Measurements from ENCODE around the gene SLC26A5.

Gene SLC26A5

DNA sequence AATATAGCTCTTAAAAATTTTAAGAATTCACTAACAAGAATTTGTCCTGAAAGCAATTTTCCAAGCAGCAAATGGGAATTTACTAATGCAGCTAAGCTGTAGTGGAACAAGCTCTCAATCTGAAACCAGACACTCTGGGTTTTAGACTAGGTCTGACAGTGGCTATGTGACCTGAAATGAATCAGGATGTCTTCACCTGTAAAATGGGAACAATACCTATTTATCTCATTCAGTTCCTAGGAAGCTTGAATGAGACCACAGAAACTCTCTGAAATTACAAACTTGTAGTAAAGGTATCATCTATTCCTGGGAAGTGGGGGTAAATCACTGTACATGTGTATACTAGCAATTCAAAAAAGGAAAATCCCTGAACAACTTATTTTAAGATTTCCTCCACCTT is 102.7 kb downstream of the SLC26A5 start:
- H3K27me3 ChIP-seq (ENCODE audit: insufficient read depth, low read length, poor library complexity): no peaks in the 10 kb centered on the region
- H3K79me2 ChIP-seq (ENCODE audit: insufficient read depth, low read length): peaks cover 85% of the 10 kb centered on the region
- H3K36me3 ChIP-seq (ENCODE audit: insufficient read depth, low read length): peaks cover 37% of the 10 kb centered on the region
- peaks cover 7% of the 10 kb centered on the region; the same call in 1 of the 2 replicates for H4K20me1 ChIP-seq (ENCODE audit: insufficient read depth, low read length)
- peak overlapping the region; percentile 89 for H3K4me2 ChIP-seq (ENCODE audit: insufficient read depth, low read length)
- DNase-seq: no peak
- H3K27ac ChIP-seq (ENCODE audit: low read length): peak overlapping the region; percentile 83
- H2AFZ ChIP-seq (ENCODE audit: low read depth, low read length): peak overlapping the region; percentile 94; the same call in 1 of the 2 replicates
- no peak for ATAC-seq (ENCODE audit: insufficient read depth, low read depth)
- peak overlapping the region; percentile 45 to 86 for H3K4me3 ChIP-seq (ENCODE audit: low read depth in 1 of 2, low read length in 2 of 2)
- H3K9me3 ChIP-seq (ENCODE audit: insufficient read depth, low read length, severe bottlenecking): no peaks in the 10 kb centered on the region
- peaks cover 50% of the 10 kb centered on the region for H3K4me1 ChIP-seq (ENCODE audit: insufficient read depth, low read length)
- peak overlapping the region; percentile 73 for H3K9ac ChIP-seq (ENCODE audit: low read depth, low read length)
- TF ChIP-seq, protein P1, sequence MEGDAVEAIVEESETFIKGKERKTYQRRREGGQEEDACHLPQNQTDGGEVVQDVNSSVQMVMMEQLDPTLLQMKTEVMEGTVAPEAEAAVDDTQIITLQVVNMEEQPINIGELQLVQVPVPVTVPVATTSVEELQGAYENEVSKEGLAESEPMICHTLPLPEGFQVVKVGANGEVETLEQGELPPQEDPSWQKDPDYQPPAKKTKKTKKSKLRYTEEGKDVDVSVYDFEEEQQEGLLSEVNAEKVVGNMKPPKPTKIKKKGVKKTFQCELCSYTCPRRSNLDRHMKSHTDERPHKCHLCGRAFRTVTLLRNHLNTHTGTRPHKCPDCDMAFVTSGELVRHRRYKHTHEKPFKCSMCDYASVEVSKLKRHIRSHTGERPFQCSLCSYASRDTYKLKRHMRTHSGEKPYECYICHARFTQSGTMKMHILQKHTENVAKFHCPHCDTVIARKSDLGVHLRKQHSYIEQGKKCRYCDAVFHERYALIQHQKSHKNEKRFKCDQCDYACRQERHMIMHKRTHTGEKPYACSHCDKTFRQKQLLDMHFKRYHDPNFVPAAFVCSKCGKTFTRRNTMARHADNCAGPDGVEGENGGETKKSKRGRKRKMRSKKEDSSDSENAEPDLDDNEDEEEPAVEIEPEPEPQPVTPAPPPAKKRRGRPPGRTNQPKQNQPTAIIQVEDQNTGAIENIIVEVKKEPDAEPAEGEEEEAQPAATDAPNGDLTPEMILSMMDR (IDR thresholded peaks at IDR 0.05; ENCODE audit: borderline replicate concordance, extremely low read depth, low read length, poor library complexity, severe bottlenecking): no peak
- TF ChIP-seq EZH2 (IDR thresholded peaks at IDR 0.05; ENCODE audit: borderline replicate concordance, low read depth, low read length, severe bottlenecking): no peak

DNA sequence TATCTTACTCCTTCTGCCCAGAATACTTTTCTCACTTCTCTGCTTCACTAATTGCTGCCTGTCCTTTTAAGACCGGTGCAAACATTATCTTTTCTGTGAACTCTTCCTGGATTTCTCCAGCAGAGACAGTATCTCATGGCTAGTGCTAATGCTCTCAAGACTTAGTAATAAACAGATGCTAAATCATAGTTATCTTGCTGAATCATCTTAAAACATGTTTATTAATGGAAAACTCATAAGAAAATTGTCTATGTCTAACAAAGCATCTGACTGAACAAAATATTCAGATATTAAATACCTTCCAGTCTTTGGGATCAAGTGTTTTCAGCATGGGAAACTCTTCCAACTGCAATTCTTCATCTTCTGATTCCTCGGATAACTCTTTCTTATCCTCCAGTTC is 104.5 kb downstream of the SLC26A5 start:
- TF ChIP-seq EZH2 (IDR thresholded peaks at IDR 0.05; ENCODE audit: borderline replicate concordance, low read depth, low read length, severe bottlenecking): no peak
- TF ChIP-seq, protein P1 (IDR thresholded peaks at IDR 0.05; ENCODE audit: borderline replicate concordance, extremely low read depth, low read length, poor library complexity, severe bottlenecking): no peak
- Histone ChIP-seq H2AFZ (ENCODE audit: low read depth, low read length) (no peak overlapping the region), H4K20me1 (ENCODE audit: insufficient read depth, low read length) (peaks cover 10% of the 10 kb centered on the region; the same call in 1 of the 2 replicates), H3K9ac (ENCODE audit: low read depth, low read length) (no peak overlapping the region), H3K4me3 (ENCODE audit: low read depth in 1 of 2, low read length in 2 of 2) (peak overlapping the region in 1 of 2 experiments; percentile 22; a peak in 1 of 4 replicates), H3K36me3 (ENCODE audit: insufficient read depth, low read length) (peaks cover 54% of the 10 kb centered on the region), H3K4me2 (ENCODE audit: insufficient read depth, low read length) (peak overlapping the region; percentile 39; the same call in 1 of the 2 replicates), H3K27me3 (ENCODE audit: insufficient read depth, low read length, poor library complexity) (no peaks in the 10 kb centered on the region), H3K9me3 (ENCODE audit: insufficient read depth, low read length, severe bottlenecking) (no peaks in the 10 kb centered on the region), H3K79me2 (ENCODE audit: insufficient read depth, low read length) (peaks cover 83% of the 10 kb centered on the region), H3K4me1 (ENCODE audit: insufficient read depth, low read length) (peaks cover 40% of the 10 kb centered on the region), H3K27ac (ENCODE audit: low read length) (no peak overlapping the region)
- DNase-seq: no peak
- ATAC-seq (ENCODE audit: insufficient read depth, low read depth): no peak

DNA sequence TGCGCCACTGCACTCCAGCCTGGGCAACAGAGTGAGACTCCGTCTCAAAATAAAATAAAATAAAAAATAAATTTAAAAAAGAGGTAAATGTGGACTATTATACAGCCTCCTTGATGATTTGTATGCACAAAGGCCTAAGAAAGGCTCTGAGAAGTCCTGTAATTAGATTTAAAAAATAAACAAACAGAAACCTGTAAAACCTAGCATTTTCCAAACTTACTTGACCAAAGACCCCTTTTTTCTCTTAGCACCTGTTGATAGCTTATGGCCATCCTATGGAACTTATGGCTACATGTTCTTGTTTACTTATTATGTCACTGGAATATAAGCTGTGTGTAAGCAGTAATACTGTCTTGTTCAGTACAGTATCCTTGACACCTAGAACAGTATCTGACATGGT is 107.1 kb downstream of the SLC26A5 start:
- no peak overlapping the region for H3K4me3 ChIP-seq (ENCODE audit: low read depth in 1 of 2, low read length in 2 of 2)
- no peak for TF ChIP-seq EZH2 (IDR thresholded peaks at IDR 0.05; ENCODE audit: borderline replicate concordance, low read depth, low read length, severe bottlenecking)
- TF ChIP-seq, protein P1 (IDR thresholded peaks at IDR 0.05; ENCODE audit: borderline replicate concordance, extremely low read depth, low read length, poor library complexity, severe bottlenecking): no peak
- peaks cover 24% of the 10 kb centered on the region for H3K4me1 ChIP-seq (ENCODE audit: insufficient read depth, low read length)
- H3K36me3 ChIP-seq (ENCODE audit: insufficient read depth, low read length): peaks cover 78% of the 10 kb centered on the region
- H3K4me2 ChIP-seq (ENCODE audit: insufficient read depth, low read length): no peak overlapping the region
- no peak overlapping the region for H3K27ac ChIP-seq (ENCODE audit: low read length)
- H2AFZ ChIP-seq (ENCODE audit: low read depth, low read length): no peak overlapping the region
- no peak overlapping the region for H3K9ac ChIP-seq (ENCODE audit: low read depth, low read length)
- DNase-seq (no peak), ATAC-seq (ENCODE audit: insufficient read depth, low read depth) (no peak)
- H4K20me1 ChIP-seq (ENCODE audit: insufficient read depth, low read length): peaks cover 10% of the 10 kb centered on the region; the same call in 1 of the 2 replicates
- no peaks in the 10 kb centered on the region for H3K9me3 ChIP-seq (ENCODE audit: insufficient read depth, low read length, severe bottlenecking)
- H3K27me3 ChIP-seq (ENCODE audit: insufficient read depth, low read length, poor library complexity): no peaks in the 10 kb centered on the region
- H3K79me2 ChIP-seq (ENCODE audit: insufficient read depth, low read length): peaks cover 82% of the 10 kb centered on the region

Measured in DND-41 (cell line).